H1 (cell line): Measurements from ENCODE around the gene ZNF488. TPM values are rescaled to one million over a fixed set of nuclear protein-coding genes. Genes with fewer than 3 reads are reported as not detected.

Experiments
- CHD1 ChIP-seq: IDR thresholded peaks from 2 replicates; pipeline ENCODE4 v1.6.1; 2012; ENCODE audit warnings: low read depth, low read length, improper control_type of control experiment
- CHD7 ChIP-seq: fragments of 300-600 bp; sonication (generic); IDR thresholded peaks from 2 replicates; pipeline ENCODE4 v1.7.1; 2012; ENCODE audit warnings: low read length, moderate library complexity, mild to moderate bottlenecking, inconsistent platforms; ENCODE audit not compliant: insufficient replicate concordance
- GTF2F1 ChIP-seq: IDR thresholded peaks from 2 replicates; pipeline ENCODE4 v1.6.1; 2012; ENCODE audit warnings: low read depth, low read length, improper control_type of control experiment, borderline replicate concordance
- JUN ChIP-seq: IDR thresholded peaks from 2 replicates; pipeline ENCODE4 v1.6.1; 2011; ENCODE audit warnings: low read depth, mild to moderate bottlenecking, improper control_type of control experiment, low read length
- MAX ChIP-seq: IDR thresholded peaks from 2 replicates; pipeline ENCODE4 v1.6.1; 2012; ENCODE audit warnings: inconsistent platforms
- NANOG ChIP-seq: IDR thresholded peaks from 2 replicates; pipeline ENCODE4 v1.6.1; 2011; ENCODE audit warnings: low read length, low read depth, mild to moderate bottlenecking, inconsistent platforms; ENCODE audit not compliant: insufficient read depth, poor library complexity, severe bottlenecking
- POLR2A ChIP-seq, 2 experiments: IDR thresholded peaks; 1 replicate in 1 of 2; 2 replicates in 1 of 2; pipeline ENCODE4 v1.6.1; 2011; ENCODE audit warnings: low read depth in 2 of 2, low read length in 2 of 2, mild to moderate bottlenecking in 2 of 2; ENCODE audit errors: control extremely low read depth in 1 of 2
- POU5F1 ChIP-seq: IDR thresholded peaks from 2 replicates; pipeline ENCODE4 v1.6.1; 2011; ENCODE audit warnings: low read depth, mild to moderate bottlenecking, low read length, moderate library complexity
- SIN3A ChIP-seq, 2 experiments: IDR thresholded peaks in 1 of 2; conservative IDR thresholded peaks in 1 of 2; 2 replicates each; pipeline ENCODE4 v1.6.1; 2011 to 2012; ENCODE audit warnings: low read length in 2 of 2, improper control_type of control experiment in 1 of 2, low read depth in 1 of 2, mild to moderate bottlenecking in 1 of 2
- ZNF274 ChIP-seq: IDR thresholded peaks from 2 replicates; pipeline ENCODE4 v1.7.0; 2012; ENCODE audit warnings: low read length, borderline replicate concordance; ENCODE audit errors: extremely low read depth
- polyA plus RNA-seq, 7 experiments: library from polyadenylated mRNA; depleted of rRNA in 3 of 7; stranded (reverse) in 5 of 7; unstranded in 2 of 7; fragments of >200 nt in 5 of 7; fragments of 200-250 nt in 2 of 7; gene quantifications; 1 replicate in 5 of 7; 2 replicates in 1 of 7; 4 replicates in 1 of 7; pipeline versions ENCODE4 v1.2.1 to v1.2.3, GENCODE V29; 2011 to 2013; ENCODE audit warnings: missing spikeins in 2 of 7, mixed read lengths in 2 of 7
- total RNA-seq: library from RNA; stranded (reverse); fragmentation: NEBNext Ultra II Directional; extraction: Animal tissue kit (Norgen Biotek cat#: 25700); gene quantifications from 2 replicates; pipeline ENCODE4 v1.2.1, GENCODE V29; 2021

Gene ZNF488
- total and polyA plus RNA-seq, 2 of the 8 experiments (the other 6 are each of a cell fraction or from before 2014, with no cell fraction given), result 7.9 to 11.4 TPM

- TF ChIP-seq CHD7 (no peak), ZNF274 (no peak), CHD1 (no peak), NANOG (no peak), SIN3A (conservative IDR thresholded peaks at IDR 0.05 in 1 of 2, IDR thresholded peaks at IDR 0.05 in 1 of 2; ENCODE audit: low read depth in 1 of 2, low read length in 2 of 2) (no peak), GTF2F1 (no peak), POLR2A (IDR thresholded peaks at IDR 0.05; ENCODE audit: control extremely low read depth in 1 of 2, low read depth in 2 of 2, low read length in 2 of 2) (no peak), JUN (no peak), POU5F1 (no peak), MAX (no peak)
These were observed 12.2 kb downstream of the ZNF488 start (continued) for GRCh38 chr10:47371629-47372485.
